RPMI7951 (cell line): ENCODE results near the gene RNF38. TPM values are rescaled to one million over a fixed set of nuclear protein-coding genes. Genes with fewer than 3 reads are reported as not detected.
"Not testable (repeated sequence)": the region's sequence is repeated elsewhere in the genome, so short reads cannot be mapped to it uniquely, and the experiment has no call there.

Experiments
- DNase-seq: peaks from one replicate; pipeline ENCODE4 v3.0.0-alpha.2; 2012; ENCODE audit warnings: low read depth
- total RNA-seq: library from RNA; depleted of rRNA; stranded (reverse); fragments of >200 nt; shearing (Covaris generic); gene quantifications from 2 replicates; pipeline ENCODE4 v1.2.3, GENCODE V29; 2014; rRNA removed

The RNF38 gene
- 14.9 and 25.4 TPM in 2 replicates for total RNA-seq

DNA sequence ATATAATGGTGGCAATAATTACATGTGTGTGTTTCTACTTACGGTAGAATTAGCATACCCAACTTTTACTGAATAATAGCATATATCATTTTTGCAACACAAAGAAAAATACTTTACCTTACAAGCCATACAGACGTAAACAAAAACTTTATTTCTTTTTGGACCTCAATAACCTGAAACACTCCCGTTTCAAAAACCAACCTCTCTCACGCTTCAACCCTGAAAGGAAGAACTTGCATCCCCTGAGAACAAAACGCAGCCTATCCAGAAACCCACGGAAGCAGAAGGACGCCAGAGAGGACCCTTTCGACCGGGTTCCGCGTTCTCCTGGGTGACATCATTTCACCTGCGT is at the start of gene RNF38:
Gene RNF38 (minus strand): TSS at position 290 of the 352 bp plus-strand sequence. CDS start 161 bp downstream, at position 129.
- DNase-seq, result no peak

DNA sequence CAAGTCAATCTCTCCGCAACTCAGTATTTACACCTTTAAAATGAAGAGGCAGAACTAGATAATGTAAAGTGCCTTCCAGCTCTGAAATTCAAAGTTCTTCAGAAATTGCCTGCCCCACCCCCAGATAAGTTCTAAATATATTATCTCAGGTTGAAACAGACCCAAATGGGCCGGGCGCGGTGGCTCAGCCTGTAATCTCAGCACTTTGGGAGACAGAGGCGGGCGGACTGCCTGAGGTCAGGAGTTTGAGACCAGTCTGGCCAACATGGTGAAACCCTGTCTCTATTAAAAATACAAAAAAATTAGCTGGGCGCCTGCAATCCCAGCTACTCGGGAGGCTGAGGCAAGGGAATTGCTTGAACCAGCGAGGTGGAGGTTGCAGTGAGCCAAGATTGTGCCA is 48.5 kb upstream of the RNF38 start:
- not testable (repeated sequence) for DNase-seq

DNA sequence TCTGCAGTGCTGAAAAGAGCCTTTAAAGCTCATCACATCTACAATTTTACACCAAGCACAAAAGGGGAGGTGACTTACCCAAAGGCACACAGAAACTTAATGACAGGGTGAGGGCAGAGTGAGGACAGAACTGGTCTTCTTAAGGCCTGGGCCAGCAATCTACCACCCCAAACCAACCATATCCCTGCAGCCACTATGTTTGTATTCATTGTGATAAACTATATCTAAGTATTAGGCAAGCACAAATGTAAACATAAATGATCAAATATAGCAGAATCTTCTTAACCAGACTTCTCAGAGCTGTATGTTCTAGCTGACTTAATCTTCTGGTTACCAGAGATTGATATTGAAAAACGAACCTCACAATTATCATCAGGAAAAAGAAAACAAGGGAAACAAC is 47.9 kb upstream of the RNF38 start:
- no peak for DNase-seq

DNA sequence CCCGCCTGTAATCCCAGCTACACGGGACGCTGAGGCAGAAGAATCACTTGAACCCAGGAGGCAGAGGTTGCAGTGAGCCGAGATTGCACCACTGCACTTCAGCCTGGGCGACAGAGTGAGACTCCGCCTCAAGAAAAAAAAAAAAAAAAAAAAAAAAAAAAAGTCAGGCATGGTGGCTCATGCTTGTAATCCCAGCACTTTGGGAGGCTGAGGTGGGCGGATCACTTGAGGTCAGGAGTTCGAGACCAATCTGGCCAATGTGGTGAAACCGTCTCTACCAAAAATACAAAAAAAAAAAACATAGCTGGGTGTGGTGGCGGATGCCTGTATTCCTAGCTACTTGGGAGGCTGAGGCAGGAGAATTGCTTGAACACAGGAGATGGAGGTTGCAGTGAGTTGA is 46.6 kb upstream of the RNF38 start:
- DNase-seq, result not testable (repeated sequence)

GRCh38 chr9:36445800-36446361 is 45.8 kb upstream of the RNF38 start:
- no peak for DNase-seq

GRCh38 chr9:36444203-36444602 is 44.1 kb upstream of the RNF38 start:
- DNase-seq, result no peak

DNA sequence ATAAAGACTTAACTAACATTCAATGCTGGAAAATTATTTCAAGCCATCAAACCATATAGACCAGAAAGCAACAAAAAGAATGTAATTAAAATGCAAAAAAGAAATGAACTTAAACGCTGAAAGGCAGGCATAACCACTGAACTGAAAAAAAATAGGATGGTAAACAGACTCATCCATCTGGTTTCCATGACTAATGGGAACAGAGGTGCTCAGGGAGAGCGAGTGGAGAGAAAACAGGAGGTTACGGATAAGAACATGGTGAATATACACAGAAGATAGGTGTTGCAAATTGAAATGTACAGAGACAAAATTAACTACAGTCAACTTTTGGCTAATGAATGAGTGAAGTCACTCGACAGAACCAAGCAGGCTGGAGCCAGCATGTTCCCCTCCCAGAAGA is 43.5 kb upstream of the RNF38 start:
- no peak for DNase-seq

DNA sequence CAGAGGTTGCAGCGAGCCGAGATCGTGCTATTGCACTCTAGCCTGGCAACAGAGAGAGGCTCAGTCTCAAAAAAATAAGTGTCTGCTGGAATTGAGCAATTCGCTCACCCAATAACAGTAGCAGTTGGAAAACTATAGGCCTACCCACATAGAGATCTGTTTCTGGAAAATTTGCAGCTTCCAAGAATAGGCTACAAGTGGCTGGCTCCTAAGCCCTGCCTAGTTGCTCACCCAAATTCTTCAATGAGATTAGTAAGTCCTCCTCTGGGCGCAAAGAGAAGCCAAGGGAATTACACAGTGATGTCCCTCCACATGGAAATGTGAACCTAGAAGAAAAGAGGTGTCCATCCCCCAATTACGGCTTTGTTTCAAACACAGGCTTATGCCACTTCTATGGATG is 42.6 kb upstream of the RNF38 start:
- DNase-seq, result no peak

DNA sequence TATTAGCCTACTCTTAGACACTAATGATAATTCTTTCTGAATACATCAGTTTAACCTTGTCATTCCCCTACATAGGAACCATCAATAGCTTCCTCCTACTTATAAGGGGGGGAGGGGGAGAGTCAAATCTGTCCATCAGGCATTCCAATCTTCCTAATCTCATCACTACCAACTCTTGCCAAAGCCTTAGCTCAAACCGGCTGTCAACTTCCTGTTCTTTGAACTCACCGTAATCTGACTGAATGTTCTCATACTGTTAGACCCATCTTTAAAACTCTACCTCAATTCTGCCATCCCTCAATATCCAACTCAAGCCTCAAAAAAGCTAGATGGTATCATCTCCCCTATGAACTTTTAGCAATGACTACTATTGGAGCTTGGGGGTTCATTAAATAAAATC is 41.9 kb upstream of the RNF38 start:
- DNase-seq, result no peak

DNA sequence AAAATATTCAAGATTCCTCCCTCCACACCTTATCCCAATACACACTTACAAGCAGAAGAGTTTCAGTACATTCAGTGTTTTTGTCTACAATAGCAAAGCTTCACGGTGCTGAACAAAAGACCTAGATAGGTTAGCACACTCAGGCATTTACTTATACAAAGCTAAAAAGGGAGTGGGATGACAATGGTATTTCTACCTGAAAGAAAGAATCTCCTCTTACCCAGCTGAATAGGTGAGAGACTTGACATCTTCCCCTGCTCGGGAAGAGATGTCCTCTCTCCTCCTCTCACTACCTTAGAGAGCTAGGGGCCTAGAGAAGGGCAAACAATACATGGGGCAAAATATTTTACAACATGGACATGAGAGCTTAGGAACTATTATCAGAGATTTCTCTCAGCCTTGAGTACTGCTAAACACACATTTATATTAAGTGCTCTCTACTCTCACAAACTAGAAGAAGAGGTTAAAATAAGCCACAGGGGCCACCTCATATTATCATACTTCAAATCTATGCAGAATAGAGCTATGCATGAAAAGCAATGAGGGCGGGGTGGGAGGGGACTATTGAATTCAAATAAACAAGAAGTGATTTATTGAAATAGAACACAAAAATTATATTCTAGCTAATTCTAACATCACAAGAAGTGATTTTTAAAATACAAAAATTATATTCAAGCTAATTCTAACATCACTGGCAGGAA is 38.6 kb upstream of the RNF38 start:
- DNase-seq, result no peak

DNA sequence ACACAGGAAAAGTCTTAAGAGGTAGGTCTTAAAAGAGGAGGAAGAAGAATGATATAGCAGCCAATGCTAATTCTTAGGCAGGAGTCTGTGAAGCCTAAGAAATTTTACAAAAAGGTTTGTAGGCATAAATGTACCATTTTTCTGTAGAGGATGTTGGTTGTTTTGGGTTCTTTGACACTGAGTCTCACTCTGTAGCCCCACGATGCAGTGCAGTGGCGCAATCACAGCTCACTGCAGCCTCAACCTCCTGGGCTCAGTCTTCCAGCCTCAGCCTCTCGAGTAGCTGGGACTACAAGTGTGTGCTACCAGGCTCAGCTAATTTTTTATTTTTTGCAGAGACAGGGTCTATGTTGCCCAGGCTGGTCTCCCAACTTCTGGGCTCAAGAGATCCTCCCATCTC is 37.7 kb upstream of the RNF38 start:
- DNase-seq, result no peak

GRCh38 chr9:36436909-36437308 is 36.8 kb upstream of the RNF38 start:
- no peak for DNase-seq

DNA sequence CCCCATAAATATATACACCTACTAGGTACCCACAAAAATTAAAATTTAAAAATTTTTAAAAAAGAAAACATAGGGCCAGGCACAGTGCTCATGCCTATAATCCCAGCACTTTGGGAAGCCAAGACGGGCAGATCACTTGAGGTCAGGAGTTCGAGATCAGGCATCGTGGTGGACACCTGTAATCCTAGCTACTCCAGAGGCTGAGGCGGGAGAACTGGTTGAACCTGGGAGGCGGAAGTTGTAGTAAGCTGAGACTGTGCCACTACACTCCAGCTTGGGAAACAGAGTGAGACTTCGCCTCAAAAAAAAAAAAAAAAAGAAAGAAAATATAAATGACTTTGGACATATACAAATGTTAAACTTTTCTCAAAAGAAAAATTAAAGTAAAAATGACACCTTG is 33.3 kb upstream of the RNF38 start:
- DNase-seq, result no peak

DNA sequence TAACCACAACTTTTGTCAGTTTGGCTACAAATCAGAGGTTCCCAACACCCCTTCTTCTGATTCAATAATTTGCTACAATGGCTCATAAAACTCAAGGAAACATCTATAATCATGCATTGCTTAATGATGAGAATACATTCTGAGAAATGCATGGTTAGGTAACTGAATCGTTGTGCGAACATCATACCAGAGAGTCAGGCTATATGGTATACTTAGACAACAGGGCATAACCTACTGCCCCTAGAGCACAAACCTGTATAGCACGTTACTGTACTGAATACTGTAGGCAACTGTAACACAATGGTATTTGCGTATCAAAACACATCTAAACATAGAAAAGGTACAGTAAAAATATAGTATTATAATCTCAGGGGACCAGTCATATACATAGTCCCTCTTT is 31.0 kb upstream of the RNF38 start:
- DNase-seq, result no peak

DNA sequence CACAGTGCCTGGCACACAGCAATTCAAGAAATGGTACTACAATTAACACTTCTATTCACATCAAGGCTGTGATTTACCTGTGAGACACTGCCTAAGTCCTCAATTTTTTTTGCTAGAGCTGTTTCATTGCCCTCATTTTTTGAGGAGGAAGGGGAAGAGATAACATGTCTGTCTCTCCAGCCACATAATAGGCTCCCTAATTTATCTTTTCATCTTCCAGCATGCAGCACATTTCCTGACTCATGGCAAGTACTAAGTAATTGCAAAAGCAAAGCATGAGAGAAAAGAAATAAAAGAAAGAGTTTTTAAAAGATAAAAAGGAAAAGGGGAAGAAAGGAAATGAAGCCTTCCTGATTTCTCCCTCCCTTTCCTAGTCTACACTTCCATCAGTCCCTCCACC is 26.9 kb upstream of the RNF38 start:
- no peak for DNase-seq

DNA sequence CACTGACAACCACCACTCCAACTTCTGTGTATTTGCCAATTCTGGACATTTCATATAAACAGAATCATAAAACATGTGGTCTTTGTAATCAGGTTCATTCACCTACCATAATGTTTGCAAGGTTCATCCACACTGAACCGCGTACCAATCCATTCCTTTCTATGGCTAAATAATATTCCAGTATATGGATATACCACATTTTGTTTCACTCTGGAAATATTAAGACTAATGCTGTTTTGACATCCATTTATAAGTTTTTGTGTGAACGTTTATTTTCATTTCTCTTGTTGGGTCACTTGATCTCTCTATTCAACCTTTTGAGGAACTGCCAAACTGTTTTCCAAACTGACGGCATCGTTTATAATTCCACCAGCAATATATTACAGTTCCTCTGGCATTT is 26.3 kb upstream of the RNF38 start:
- no peak for DNase-seq

DNA sequence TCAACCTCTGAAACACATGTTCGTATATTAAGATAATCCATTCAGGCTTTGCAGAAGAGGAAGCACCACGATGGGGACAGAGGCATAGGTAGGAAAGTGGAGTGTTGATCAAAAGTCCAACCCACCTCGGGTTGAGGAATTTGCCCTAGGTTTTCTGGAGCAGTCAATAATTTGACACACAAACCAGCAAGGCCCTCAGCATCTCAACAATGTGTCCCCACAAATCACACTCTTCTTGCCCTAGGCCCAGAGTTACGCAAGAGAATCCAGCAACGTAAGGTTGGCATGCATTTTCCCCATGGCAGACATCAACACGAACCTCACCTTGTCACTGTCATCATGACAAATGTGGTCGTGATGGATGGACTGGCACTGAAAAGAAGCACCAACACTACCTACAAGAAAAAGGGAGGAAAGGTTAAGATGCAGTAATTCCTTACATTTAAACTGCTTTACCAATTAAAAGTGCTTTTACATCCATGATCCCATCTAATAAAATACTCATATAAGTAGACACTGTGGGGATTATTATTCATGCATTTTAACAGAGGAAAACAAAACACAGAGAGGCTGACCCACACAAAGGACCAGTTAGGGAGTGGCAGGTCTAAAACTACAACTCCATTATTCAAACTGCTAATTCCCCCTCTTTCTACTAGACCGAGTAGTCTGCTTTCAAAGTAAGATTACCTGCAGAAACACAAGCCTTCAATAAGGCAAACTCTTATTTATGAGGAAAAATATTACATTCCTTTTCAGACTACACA is 24.4 kb upstream of the RNF38 start:
- DNase-seq, result no peak

DNA sequence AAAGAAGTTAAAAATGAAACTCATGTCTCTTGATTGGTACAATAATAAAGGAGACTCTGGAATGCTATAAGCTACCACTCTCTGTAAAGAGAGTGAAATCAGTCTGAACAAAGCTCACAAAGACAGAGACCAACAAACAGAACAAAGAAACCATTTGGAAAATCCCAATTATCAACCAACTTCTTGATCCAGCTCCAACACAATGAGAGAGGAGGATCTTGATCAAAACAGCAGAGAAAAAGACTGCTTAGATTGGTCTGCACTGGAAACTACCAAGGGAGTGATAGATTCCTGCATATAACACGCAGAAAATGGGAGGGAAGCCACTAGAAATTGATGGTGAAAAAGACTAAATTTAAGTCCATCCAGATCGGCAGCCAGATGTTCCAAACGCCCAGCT is 23.1 kb upstream of the RNF38 start:
- DNase-seq, result no peak

- DNase-seq, result no peak
These were observed 16.8 kb upstream of the RNF38 start for GRCh38 chr9:36416890-36417289.

GRCh38 chr9:36415822-36416525 is 15.9 kb upstream of the RNF38 start:
- no peak for DNase-seq

DNA sequence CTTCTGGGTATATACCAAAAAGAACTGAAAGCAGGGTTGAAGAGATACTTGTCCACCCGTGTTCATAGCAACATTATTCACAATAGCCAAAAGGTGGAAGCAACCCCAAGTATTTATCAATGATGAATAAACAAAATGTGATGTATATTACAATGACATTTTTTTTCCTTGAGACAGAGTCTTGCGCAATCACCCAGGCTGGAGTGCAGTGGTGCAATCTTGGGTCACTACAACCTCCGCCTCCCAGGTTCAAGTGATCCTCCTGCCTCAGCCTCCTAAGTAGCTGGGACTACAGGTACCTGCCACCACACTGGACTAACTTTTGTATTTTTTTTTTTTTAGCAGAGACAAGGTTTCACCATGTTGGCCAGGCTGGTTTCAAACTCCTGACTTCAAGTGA is 11.3 kb upstream of the RNF38 start:
- DNase-seq, result not testable (repeated sequence)

DNA sequence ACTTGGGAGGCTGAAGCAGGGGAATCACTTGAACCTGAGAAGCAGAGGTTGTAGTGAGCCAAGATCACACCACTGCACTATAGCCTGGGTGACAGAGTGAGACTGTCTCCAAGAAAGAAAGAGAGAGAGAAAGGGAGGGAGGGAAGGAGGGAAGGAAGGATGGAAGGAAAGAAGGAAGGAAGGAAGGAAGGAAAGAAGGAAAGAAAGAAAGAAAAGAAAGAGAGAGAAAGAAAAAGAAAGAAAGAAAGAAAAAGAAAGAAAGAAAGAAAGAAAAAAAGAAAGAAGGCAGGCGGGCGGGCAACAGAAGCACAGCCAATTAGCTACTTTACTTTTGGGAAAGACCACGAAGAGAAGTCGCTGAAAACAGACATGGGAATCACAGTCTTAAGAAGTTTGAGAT is 9.0 kb upstream of the RNF38 start:
- DNase-seq, result not testable (repeated sequence)
